Vagina (tissue), 2 donors: ENCODE data around the gene SDCCAG8.

Experiments
- POLR2A ChIP-seq, 2 donors: fragments of 450-650 bp; IDR thresholded peaks; one replicate each; pipeline ENCODE4 v1.6.1; 2017; ENCODE audit warnings: antibody characterized with exemption in 2 of 2, mild to moderate bottlenecking in 2 of 2, moderate library complexity in 2 of 2
- TF ChIP-seq, protein P1 (sequence below), 3 experiments: fragments of 450-650 bp in 2 of 3; fragments of 200-600 bp in 1 of 3; sonication (generic) in 1 of 3; IDR thresholded peaks; one replicate each; pipeline ENCODE4 v1.5.1; 2017 to 2019; ENCODE audit warnings: antibody characterized with exemption in 3 of 3, mild to moderate bottlenecking in 2 of 3, moderate library complexity in 2 of 3

DNA sequence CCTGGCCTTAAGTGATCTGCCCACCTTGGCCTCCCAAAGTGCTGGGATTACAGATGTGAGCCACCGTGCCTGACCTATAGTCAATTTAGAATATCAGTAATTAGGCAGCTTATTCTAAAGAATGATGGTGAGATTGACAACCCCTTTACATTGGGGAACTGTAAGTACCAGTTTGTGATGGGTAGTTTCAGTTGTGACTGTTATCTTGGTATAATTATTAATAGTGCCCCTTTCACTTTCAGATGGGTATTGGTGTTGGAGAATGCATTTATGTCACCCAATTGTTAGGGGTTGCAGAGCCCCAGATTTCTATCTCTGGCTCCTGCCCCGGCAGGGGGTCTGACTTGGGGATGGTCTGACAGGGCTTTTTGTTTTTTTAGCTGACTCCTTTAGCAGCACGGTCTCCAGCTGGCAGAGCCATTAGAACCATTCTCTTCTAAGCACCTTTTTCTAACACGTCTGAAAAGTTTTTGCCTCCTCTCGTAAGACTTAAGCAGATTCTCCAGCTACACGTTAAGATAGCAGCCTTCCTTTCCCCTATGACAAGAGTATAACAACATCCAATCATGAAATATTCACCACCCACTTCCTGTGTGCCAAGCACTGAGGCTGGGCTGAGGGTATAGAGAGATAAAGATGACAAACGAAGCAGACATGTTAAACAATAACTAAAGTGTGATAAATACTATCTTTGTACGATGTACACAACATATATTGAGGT lies 157.8 kb downstream of the SDCCAG8 start:
- TF ChIP-seq, protein P1, sequence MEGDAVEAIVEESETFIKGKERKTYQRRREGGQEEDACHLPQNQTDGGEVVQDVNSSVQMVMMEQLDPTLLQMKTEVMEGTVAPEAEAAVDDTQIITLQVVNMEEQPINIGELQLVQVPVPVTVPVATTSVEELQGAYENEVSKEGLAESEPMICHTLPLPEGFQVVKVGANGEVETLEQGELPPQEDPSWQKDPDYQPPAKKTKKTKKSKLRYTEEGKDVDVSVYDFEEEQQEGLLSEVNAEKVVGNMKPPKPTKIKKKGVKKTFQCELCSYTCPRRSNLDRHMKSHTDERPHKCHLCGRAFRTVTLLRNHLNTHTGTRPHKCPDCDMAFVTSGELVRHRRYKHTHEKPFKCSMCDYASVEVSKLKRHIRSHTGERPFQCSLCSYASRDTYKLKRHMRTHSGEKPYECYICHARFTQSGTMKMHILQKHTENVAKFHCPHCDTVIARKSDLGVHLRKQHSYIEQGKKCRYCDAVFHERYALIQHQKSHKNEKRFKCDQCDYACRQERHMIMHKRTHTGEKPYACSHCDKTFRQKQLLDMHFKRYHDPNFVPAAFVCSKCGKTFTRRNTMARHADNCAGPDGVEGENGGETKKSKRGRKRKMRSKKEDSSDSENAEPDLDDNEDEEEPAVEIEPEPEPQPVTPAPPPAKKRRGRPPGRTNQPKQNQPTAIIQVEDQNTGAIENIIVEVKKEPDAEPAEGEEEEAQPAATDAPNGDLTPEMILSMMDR (IDR thresholded peaks at IDR 0.05) = no peak
- no peak for TF ChIP-seq POLR2A (IDR thresholded peaks at IDR 0.05)
